Bone marrow (tissue), 2 donors: ENCODE measurements around the gene GPR176.
A peak's percentile ranks its signal among the peaks of the same experiment; 100 is the strongest.

Source experiments
- DNase-seq, 2 donors: peaks; one replicate each; lab custom pipeline; 2025; lab: John Stamatoyannopoulos, UW

The GPR176 gene

GRCh38 chr15:39783244-39783820, 136.7 kb downstream of the GPR176 start:
- DNase-seq = no peak

DNA sequence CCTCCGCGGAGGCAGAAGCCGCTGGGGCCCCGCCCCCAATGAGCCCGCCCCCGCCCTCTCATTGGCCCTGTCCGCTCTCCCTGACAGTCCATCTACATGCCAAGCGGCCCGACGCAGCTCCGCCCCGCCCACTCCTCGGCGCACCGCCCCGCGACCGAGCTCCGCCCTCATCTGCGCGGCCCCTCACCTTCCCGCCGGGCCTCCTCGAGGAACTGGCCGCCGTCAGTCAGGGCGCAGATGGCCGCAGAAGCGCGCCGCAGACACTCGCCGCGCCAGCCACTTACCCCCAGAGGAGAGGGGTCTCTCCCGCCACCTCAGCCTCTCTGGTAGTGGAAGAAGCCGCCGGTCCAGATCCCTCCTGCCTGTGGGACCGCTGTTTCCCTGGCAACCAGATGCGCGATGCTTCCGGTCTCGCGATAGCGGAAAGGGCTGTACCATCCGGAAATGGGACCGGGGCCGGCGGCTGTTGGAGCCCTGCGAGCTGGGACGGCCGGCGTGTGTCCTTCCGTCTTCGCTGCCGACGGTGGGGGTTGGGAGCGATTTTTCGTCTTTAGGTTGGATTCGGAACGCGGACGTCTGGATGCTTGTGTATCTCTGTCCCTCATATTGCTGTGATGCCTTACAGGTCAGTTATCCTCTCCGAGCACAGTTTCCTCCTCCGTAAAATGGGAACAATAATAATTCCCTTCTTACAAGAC, 137.5 kb downstream of the GPR176 start, which contains the start of gene FSIP1:
Gene FSIP1 (minus strand): TSS at position 401 of the 698 bp plus-strand sequence. CDS start 6,317 bp downstream, outside the sequence.
- peak; percentile 81 to 100 for DNase-seq

DNA sequence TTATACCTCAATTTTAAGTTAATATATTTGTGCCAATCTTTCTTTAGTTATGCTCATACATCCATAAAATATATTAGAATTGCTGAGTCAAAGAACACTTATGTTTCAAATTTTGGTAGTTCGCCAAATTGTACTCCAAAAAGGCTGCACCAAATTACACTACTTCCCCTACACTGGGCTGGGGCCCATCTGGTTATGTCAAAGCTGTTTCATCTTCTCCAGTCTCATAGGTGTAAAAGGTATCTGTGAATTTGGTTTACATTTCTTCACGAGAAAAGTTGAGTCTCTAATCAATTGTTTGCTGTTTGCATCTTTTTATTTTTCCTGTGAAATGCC, 138.1 kb downstream of the GPR176 start:
- no peak for DNase-seq

GRCh38 chr15:39781147-39781966, 138.7 kb downstream of the GPR176 start:
- no peak for DNase-seq

DNA sequence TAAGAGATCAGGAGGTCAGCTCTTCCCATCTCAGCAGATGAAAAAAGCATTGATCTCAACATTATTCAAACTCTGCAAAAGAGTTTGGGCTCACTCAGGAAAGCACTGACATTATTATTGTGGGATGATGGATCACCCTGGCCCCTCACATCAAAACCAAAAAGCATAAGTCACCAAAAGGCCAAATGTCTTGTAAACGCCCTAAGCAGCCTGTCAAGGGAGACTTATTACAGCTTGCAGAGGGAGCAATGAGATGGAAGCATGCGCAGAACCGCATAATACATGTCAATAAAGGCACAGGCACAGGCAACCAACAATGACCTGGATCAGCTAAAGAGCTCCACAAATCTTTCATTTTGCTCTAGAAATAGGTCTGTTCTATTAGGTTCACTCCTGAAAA, 142.0 kb downstream of the GPR176 start:
- no peak for DNase-seq

- no peak for DNase-seq
These were observed 142.6 kb downstream of the GPR176 start for GRCh38 chr15:39777496-39777895.

- no peak for DNase-seq
These were observed 144.0 kb downstream of the GPR176 start for GRCh38 chr15:39776068-39776467.

DNA sequence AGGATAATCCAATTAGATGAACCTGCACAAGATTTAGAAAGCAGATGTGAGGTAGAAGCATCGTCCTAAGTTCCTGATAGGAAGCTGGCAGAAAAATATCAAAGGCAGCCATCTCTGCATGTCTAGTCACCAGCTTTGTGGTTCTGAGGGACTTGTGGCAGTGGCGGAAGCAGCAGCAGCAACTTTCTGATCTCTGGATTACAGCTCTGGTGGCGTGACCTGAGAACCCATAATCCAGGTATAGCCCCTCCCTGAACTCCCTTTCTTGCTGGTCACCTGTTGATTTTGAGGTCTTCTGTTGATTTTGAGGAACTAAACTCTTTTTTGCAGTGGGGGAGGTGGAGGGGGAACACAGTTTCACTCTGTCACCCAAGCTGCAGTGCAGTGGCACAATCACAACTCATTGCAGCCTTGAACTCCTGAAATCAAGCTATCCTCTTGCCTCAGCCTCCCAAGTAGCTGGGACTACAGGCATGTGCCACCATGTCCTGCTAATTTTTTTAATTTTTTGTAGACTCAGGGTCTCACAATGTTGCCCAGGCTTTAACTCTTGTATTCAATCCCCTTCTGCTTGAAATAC, 145.3 kb downstream of the GPR176 start:
- peak in 1 of 2 donors; percentile 33 for DNase-seq

- DNase-seq = no peak
These were observed 149.0 kb downstream of the GPR176 start for GRCh38 chr15:39770748-39771689.

DNA sequence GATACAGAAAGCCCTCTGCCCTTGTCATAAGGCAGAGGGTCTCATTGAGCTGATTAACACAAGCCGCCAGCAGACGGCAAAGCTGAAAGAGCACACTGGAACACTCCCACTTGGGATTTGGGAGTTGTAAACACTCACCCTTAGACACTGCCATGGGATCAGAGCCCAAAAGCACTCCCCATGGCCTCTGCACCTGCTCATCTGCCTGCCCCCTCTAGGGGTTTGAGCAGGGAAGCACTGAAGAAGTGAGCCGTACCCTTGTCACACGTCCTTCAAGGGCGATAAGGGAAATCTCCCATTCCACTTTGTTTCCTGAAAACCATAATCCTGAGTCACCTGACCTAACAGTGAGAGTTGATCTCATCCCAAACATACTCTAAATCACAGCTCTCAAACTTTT, 152.1 kb downstream of the GPR176 start:
- no peak for DNase-seq

DNA sequence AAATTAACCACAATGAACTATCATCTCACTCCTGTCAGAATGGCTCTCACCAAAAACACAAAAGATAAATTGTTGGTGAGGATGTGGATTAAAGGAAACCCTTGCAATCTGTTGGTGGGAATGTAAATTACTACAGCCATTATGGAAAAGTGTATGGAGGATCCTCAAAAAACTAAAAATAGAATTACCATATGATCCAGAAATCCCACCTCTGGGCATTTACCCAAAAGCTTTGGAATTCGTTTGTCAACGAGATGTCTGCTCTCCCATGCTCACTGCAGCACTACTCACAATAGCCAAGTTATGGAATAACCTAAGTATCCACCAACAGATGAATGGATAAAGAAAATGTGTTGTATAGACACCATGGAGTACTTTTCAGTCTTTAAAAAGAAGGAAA, 159.1 kb downstream of the GPR176 start:
- no peak for DNase-seq

GRCh38 chr15:39756806-39757522, 163.1 kb downstream of the GPR176 start:
- DNase-seq = peak in 1 of 2 donors; percentile 14

GRCh38 chr15:39752991-39753390, 167.1 kb downstream of the GPR176 start:
- no peak for DNase-seq

DNA sequence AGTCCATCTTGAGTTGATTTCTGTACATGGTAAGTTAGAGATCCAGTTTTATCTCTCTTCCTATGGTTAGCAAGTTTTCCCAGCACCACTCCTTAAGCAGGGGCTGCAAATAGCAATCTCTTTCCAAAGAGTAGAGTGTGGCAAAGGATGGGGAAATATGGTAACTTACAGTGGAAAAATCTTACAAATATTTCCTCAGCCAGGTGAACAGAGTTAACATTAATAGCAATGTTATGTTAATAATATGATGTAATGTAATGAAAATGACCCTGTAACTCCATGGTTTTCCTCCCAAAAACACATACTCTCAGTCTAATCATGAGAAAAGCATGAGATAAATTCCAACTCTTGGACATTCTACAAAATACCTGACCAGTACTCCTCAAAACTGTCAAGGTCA, 167.8 kb downstream of the GPR176 start:
- DNase-seq = no peak
